SHP77 treated with DMSO at 0.1 percent for 48 hours (cell line): ENCODE data around the gene DYSF.
"Not testable (repeated sequence)": the region's sequence is repeated elsewhere in the genome, so short reads cannot be mapped to it uniquely, and the experiment has no call there.

Experiments used
- DNase-seq: peaks from one replicate; lab custom pipeline; 2025; lab: John Stamatoyannopoulos, UW

DYSF gene

GRCh38 chr2:71472019-71472418 lies 18.7 kb downstream of the DYSF start:
- DNase-seq, result no peak

DNA sequence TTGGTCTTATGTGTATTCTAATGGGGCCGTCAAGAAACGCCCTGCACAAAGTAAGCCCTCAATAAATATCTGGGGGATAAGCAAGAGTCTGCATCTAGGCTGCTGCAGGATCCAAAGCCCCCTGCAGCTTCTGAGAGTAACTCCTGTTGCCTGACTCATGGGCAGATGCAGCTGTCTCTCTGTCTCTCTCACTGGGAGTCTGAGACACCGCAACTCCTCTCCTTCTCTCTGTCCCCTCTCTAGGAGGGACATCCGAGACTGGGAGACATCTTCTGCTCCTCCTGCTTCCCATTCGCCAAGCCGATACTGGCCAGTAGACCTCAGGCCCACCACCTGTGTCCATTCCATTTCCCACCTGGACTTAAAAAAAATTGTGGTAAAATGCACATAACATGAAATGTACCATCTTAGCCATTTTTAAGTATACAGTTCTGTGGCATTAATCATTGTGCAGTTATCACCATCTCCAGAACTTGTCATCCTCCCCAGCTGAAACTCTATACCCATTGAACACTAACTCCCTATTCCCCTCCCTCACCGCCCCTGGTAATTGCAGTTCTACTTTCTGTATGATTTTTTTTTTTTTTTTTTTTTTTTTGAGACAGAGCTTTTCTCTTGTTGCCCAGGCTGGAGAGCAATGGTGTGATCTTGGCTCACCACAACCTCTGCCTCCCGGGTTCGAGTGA lies 20.1 kb downstream of the DYSF start:
- no peak for DNase-seq

- DNase-seq, result no peak
These were observed 20.9 kb downstream of the DYSF start for GRCh38 chr2:71474116-71474743.

- no peak for DNase-seq
These were observed 21.5 kb downstream of the DYSF start for GRCh38 chr2:71474744-71475397.

GRCh38 chr2:71476495-71476894 lies 23.1 kb downstream of the DYSF start:
- DNase-seq, result no peak

- DNase-seq, result no peak
These were observed 23.9 kb downstream of the DYSF start for GRCh38 chr2:71477231-71477691.

DNA sequence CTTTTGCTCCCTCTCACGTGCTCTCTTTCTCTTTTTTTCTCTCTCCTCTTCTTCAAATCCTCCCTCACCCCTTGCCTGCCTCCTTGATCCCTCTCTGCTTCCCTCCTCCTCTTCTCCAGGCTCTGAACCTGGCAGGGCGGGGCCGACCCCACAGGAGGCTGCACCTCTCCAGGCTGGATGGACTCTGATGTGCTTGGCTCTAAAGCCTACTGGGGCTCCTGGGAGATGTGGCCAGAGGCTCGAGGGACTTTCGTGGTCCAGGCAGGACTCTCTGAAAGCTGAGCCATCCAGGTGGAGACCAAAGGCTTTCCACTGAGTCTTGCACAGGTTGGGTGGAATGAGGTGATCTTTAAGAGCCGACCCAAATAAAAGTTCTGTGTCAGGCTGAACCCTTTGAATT lies 25.4 kb downstream of the DYSF start:
- DNase-seq, result no peak

DNA sequence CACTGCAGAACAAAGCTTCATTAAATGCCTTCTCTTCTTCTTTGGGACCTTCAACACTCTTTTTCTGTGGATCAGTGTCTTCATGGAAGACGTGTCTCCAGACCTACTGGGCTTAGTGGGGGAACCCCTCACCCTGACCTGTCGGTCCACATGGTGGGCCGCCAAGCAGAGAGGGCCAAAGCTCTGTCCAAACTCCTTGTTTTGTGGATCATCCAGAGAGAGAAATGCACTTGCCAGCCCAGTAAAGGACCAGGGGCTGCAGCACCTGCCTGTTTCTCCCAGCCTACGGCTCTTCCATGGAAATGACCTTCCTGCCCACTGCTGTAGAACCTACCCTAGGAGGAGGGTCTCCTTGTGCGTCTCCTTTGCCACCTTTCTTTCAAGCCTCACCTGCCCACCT lies 25.9 kb downstream of the DYSF start:
- no peak for DNase-seq

DNA sequence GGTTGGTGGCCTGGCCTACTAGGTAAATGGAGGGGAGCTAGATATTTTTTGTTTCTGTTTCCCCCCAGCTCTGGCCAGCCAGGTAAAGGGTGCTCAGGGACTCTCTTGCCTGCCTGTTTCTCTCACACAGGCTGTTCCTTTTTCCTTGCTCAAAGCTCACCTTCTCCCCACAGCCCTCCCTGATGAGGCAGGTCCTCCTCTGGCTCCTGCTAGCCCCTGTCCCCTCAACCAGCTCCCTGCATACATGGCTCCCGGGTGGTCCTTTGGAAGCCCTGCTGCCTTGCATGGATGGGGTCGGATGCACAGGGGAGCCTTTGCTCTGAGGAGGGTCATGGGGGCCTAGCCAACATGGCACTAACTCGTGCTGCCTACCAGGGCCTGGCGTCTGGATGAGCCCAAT lies 27.8 kb downstream of the DYSF start:
- no peak for DNase-seq

- DNase-seq, result no peak
These were observed 28.7 kb downstream of the DYSF start for GRCh38 chr2:71482055-71482454.

DNA sequence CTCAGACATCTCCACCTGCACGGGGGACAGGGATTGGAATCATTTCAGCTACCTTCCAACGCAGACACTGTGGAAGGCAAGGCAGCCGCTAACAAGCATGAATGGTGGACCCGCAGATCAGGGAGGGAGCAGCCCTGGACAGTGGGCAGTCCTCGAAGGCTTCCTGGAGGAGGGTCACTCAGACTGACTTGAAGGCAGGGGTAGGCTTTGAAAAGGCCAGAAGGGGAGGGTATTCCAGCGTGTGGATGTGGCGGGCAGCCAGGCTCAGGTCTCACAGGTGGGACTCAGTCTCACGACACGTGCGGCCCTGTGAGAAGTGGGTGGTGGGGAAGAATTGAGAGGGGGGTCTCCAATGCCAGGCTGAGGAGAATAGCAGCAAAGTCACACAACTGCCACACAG lies 29.9 kb downstream of the DYSF start:
- no peak for DNase-seq

- DNase-seq, result no peak
These were observed 31.0 kb downstream of the DYSF start for GRCh38 chr2:71484354-71484753.

GRCh38 chr2:71486881-71487640 lies 33.7 kb downstream of the DYSF start:
- no peak for DNase-seq

- DNase-seq, result not testable (repeated sequence)
These were observed 38.2 kb downstream of the DYSF start for GRCh38 chr2:71491551-71491950.

DNA sequence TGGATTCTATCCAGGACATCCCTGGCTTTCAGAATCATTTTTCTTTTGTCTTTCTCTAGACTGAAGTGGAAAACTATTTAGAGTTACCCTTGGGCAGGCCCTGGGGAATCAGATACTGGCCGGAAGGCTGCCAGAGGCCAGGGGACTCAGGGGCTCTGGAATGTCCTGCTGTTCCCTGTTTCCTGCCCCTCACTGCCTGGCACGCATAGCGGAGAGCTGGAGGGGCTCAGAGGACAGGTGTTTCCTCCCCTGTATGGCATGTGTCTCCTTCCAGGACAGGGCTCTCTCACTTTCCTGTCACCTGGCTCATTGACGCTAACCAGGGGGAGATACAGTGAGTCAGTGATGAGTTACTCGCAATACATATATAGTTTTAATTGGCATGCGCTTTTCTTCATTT lies 38.8 kb downstream of the DYSF start:
- no peak for DNase-seq

DNA sequence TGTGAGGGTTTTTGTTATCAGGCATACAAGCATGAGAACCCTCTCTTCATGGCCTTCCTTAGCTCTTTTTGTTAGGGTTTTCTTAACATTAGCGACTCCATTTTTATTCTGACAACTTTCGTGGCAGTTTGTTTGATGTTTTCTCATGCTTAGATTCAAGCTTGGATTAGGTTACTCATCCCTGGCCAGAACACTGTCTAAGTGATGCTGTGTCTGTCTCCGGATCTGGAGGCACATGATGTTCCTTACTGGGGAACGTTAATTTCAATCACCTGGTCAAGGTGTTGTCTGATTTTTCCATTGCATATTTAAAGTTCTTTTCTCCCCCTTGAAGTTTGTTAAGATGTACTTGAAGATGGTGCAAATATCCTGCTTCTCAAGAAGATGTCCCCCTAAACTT lies 40.7 kb downstream of the DYSF start:
- DNase-seq, result no peak

DNA sequence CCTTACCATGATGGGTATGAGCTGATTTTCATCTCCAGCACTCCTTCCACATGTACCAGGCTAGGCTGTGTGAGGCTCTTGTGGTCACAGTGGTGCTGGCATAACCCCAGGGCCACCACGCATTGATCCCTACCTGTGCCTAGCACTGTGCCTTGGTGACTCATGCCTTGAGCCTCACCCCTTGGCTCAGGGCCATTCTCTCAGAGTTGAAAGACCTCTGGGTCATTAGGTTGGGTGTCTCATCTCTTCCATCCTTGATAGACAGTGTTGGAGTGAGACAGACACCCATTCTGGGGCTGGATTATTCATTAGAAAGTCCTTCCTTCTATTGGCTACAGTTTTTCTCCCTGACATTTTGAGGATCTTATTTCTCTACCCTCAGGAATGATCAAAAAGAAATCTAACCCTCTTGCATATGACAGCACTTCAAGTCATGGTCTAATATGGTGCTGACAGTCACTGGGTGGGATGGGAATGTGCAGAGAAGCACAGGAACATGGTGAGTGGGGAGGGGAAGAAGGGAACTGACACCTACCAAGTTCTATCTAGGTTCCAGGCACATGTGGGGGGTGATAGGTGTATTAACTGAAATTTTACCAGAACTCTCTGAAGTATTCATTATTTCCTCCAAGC lies 41.3 kb downstream of the DYSF start:
- DNase-seq, result no peak

- no peak for DNase-seq
These were observed 42.9 kb downstream of the DYSF start for GRCh38 chr2:71496156-71496770.

DNA sequence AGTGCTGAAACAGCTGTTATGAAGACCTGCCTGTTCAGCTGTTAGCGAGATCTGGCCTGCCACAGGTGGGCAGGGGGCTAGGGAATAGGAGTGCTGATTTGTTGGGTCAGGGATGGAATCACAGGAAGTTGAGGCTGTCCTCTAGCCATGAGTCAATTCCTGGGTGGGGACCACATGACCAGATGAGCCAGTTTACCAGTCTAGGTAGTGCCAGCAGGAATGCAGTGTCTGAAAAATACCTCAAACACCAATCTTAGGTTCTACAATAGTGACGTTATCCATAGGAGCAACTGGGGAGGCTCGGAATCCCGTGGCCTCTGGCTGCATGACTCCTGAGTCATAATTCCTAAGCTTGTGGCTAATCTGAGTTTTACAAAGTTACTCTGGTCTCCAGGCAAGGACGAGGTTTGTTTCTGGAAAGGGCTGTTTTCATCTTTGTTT lies 44.9 kb downstream of the DYSF start:
- DNase-seq, result no peak

- no peak for DNase-seq
These were observed 46.3 kb downstream of the DYSF start for GRCh38 chr2:71499691-71500090.

DNA sequence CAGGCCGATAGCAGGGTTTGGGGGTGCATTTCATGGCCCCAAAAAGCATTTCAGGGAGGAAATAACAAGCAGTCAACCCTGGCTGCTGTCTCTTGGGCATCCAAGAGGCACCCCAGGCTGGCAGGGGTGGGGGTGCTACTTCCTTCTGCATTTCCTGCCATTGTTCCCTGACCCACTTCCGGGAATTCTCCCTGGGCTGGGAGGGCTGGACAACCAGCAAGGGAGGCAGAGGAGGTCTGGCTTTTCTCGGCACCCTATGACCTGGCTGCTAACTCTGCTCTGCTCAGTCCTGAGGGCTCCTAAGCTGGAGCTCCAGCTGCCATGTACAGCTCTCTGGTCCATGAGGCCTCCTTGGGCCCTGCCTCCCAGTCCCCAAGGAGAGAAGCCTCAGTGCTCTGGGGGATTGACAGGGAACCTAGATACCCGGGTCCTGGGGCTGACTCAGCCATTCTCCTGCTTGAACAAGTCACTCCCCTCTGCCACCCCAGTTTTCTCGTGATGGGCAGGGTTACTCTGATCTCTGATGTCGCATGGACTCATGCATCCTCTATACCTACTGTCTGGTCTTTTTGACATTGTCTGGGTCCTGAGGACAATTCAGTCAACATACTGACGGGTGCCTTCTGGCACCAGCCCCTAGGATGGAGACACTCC lies 47.2 kb downstream of the DYSF start:
- no peak for DNase-seq
